EH (cell line): ENCODE results near the gene TNFRSF13B.
A peak's percentile ranks its signal among the peaks of the same experiment; 100 is the strongest.
"Not testable (repeated sequence)": the region's sequence is repeated elsewhere in the genome, so short reads cannot be mapped to it uniquely, and the experiment has no call there.

Experiments
- DNase-seq: peaks from one replicate; pipeline ENCODE4 v3.0.0-alpha.2; 2015; ENCODE audit warnings: low read depth

The TNFRSF13B gene

DNA sequence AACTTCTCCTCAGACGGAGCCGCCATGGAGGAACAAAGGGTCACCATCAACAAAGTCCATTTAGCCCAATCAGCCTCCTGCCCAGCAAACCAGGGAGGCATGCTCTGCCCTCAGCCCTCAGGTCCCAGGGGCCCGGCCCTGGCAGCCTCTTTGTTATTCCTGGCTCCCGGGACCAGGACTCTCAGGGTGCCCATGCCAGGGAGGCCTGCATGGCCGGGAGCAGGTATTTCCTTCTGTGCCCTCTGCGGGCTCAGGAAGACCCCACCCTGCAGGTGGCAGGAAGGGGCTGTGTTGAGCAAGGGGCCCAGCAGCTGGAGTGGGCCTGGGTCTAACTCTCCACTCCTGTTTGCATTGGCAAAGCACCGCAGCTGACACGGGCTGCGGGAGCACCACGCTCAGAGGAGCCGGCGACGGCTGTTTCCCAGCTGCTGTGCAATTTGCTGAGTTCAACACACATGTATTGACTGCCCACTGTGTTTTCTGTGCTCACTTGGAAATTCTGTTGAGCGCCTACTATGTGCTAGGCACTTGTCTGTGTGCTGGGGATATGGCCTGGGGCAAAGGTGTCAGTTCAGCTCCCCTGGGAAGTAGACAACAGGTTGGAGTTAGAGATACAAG is 33.2 kb upstream of the TNFRSF13B start:
- DNase-seq, result not testable (repeated sequence)

DNA sequence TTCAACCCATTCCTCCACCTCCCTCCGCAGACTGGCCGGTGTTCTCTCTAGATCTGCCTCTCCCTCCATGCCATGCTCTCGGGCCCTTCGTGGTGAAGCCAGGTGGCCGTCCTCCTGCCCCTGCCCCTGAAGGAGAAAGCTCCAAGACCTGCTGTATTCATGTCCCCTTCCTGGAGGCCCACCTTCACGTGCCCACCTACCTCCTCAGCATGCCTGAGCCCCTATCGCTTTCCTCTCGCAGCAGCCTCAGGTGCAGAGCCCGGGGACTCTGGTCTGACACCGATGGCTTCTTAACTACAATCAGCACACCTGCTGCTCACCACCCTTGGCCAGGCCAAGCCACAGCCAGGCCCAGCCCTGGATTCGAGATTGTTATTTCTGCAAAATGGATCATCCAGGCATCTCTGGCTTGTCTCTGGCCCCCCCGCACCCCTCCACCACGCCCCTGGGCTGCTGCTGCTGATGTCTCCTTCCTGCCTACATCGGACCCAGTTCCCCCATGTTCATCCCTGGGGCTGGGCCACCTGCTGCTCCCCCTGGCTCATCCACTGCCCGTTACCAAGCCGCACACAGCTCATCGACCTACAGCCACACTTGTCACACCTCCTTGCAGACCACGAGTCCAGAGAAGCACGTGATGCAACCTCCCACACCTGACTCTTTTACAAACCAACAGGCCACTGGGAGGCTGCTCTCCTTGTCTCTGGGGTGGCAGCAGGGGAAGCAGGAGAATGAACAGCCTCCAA is 32.5 kb upstream of the TNFRSF13B start:
- DNase-seq, result no peak

DNA sequence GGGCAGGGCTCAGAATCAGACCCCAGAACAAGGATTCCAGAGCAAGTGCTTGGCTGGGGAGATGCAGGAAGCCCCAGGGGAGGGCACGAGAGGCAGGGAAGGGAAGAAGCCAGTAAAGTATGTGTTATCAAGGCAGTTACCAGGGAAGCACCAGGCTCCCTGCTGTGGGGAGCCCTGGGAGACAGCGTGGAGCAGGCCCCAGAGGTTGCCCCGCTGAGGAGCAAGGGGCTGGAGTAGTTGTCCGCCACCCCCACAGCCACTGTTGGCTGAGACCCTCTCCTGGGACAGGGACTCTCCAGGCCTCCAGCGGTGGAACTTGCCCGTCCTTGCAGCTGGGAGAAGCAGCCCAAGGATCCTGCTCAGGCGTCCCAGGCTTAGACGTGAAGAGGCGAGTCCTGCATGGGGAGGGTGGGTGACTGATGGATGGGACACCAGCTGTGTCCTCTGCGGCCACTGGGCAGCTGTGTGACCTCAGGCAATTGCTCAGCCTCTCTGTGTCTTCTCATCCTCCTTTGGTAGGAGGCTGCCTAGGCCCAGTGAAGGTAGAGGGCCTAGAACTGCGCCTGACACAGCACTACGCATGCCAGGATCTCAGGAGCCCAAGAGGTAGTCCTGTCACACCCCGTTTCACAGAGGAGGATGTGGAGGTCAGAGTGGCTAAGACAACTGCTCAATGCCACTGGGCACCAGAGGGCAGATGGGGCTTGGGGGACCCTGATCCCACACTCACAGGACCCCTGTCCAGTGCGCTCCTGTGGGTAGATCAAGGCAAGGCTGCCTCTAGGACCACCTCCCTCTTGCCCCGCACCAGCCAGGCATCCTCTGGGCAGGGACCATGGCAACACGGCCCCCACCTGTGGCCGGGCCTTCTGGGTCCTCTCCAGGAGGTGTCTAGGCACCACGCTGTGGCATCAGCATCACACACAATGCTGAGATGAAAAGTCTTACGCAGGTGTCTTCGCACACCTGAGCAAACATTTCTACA is 31.1 kb upstream of the TNFRSF13B start:
- peak; percentile 19 for DNase-seq

DNA sequence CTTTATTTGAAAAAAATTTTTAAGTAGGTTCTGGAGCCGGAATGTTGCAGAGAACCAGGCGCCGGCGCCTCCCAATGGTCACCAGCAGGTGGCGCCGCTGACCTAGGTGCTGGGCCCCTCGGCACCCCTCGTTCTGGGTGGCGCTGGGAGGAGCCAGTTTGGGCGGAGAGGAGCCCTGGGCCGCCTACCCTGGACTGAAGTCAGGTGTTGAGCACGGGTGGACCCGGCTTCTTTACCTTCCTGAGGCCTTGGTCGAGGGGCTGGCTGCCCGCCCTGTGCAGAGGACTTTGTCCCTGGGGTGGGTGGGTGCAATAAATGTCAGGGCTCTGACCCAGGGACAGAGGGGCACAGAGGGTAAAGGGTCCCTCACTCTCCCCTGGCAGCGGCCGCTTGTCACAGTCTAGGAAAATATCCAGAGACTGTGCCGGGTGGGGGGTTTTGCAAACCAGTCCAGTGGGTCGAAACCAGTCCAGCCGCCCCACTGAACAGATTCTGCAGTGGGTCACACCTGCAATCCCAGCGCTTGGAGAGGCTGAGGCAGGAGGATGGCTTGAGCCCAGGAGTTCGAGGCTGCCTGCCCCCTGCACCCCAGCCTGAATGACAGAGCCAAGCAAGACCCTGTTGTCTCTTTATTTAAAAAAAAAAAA is 30.1 kb upstream of the TNFRSF13B start:
- peak; percentile 66 for DNase-seq

- no peak for DNase-seq
These were observed 29.3 kb upstream of the TNFRSF13B start for GRCh38 chr17:17001076-17001777.

DNA sequence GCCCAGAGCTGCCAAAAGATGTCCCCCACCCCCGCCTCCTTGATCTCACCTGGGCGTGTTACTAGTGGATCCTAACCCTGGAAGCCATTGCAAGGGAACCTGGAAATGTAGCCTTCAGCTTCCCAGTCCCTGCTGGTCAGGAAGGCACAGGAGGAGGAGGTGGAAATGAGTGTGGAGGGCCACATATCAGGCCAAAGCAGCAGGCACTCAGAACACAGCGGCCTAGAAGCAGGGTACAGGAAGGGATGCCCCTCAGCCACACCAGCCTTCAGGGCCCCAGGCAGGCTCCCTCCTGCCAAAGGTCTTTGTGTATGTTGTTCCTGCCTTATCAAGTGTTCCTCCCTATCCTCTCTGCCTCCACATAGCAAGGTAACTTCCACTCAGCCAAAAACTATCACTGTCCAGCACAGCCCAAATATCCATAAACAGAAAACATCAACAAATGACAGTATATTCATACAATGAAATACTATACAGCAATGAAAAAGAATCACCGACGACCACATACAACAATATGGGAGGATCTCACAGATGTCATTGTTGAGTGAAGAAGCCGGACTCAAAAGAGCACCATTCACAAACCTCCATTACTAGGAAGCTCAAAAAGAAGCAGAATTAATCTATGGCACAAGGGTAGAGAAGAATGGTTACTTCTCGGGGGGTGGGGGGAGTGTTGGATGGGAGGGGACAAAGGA is 28.2 kb upstream of the TNFRSF13B start:
- no peak for DNase-seq

DNA sequence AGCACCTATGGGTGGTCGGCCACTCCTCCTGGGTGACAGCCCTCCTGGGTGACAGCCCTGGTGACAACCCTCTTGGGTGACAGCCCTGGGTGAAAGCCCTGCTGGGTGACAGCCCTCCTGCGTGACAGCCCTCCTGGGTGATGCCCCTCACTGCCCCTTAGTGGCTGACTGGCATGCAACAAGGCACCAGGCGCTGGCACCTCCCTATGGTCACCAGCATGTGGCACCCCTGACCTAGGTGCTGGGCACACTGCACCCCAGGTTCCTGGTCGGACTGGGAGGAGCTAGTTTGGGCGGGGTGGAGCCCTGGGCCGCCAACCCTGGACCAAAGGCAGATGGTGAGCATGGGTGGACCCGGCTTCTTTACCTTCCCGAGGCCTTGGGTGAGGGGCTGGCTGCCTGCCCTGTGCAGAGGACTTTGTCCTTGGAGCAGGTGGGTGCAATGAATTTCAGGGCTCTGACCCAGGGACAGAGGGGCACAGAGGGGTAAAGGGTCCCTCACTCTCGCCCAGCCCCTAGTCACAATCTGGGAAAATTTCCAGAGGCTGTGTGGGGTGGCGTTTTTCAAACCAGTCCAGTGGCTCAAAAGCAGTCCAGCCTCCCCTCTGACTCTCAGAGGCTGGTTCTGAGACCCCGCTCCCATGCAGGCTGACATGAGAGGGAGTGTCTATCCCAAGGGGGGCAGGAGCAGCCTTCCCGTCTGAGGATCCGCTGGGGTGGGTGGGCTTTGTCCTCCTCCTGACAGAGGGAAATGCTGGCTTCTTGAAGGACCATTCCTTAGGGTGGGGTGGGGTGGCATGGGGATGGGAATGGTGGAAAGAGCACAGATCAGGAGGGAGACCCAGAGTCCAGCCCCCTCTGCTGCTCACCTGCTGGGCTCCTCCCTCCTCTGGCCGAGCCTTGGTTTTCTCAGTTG is 25.9 kb upstream of the TNFRSF13B start:
- no peak for DNase-seq

DNA sequence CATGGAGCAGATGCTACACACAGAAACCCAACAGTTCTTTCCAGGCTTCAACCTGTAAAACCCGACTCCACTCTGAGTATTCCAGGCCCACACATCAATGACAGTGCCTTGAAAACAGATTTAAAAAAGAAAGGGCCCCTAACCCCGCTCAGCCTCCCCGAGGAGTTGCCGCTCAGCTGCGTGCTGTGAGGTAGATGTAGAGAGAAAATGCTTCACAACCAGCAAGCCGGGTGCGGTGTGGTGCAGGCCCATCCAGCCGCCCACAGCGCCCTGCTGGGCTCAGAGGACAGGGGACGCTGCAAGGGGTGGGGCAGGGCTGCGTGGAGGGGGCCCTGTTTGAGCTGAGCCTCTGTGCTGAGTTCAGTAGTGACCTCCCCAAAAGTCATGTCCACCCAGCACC is 24.8 kb upstream of the TNFRSF13B start:
- DNase-seq, result not testable (repeated sequence)

- DNase-seq, result no peak
These were observed 24.0 kb upstream of the TNFRSF13B start for GRCh38 chr17:16995930-16996329.

DNA sequence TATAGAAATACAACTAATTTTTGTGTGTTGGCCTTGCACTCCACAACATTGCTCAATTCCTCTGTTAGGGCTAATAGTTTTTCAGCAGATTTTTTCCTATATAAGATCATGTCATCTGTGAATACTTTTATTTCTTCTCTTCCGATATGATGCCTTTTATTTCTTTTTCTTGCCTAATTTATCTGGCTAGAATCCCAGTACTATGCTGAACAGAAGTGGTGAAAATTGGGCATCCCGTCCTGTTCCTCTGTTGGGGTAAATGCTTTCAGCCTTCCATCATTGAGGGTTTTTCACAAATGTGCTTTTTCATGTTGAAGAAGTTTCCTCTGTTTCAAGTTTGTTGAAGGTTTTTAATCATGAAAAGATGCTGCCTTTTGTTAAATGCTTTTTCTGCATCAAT is 22.7 kb upstream of the TNFRSF13B start:
- no peak for DNase-seq

DNA sequence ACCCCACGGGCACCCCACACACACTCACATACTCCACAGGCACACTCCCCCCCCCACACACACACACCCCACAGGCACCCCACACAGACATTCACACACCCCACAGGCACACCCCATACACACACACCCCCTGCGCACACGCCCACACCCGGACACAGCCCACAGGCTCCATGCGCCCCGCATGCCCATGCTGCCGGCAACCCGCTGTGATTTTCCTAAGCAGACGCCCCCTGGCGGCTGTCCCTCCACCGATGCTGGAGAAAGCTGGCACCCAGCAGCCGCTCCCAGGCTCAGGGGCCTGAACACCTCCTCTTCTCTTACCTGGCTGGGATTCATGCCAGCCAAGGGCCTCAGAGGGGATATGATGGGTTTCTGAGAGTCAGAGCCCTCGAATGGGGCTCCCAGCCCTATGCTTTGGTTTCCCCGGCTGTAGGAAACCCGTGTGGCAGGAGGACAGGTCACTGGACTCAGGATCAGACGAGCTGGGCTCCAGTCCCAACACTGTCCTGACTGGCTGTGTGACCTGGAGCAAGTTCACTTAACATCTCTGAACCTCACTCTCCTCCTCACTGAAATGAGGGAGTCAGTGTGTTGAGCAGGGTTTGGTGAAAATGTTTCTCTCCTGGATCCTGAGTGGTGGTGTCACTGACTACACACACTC is 19.6 kb upstream of the TNFRSF13B start:
- peak; percentile 76 for DNase-seq

- DNase-seq, result peak; percentile 92
These were observed 18.3 kb upstream of the TNFRSF13B start for GRCh38 chr17:16989953-16990860.

GRCh38 chr17:16989230-16989952 is 17.5 kb upstream of the TNFRSF13B start:
- DNase-seq, result no peak

- no peak for DNase-seq
These were observed 16.9 kb upstream of the TNFRSF13B start for GRCh38 chr17:16988749-16989229.

DNA sequence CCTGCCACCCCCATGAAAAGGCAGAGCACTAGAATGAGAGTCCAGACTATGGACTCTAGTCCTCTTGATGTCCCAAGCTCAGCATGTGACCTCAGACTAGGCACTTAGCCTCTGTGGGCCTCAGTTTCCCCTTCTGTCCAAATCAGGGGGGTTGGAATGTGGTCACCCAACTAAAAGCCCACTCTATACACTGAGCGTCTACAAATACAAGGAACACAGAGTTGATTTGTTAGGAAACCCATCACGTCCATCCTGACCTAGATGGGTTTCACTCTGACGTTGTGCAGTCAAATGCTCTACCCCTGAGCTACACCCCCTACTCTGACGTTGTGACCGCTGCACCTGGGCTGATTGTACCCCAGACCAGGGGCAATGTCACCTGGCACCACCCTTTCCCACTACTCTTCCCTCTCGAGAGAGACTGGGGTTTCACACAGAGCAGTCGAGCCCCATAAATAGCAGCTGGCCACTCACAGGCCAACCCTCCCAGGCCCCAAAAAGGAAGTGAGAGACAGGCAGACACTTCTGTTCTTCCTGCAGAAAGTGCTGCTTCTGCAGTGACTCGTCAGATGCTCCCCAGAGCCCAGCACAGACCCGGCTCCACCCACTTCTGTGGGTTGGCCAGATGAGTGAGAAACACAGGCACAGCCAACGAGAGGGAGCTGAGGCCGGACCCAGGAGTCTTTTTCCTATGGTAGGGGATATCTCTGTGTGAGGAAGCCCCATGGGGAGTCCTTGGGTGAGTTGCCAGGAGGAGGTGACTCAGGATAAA is 16.1 kb upstream of the TNFRSF13B start:
- peak; percentile 92 for DNase-seq

- no peak for DNase-seq
These were observed 15.3 kb upstream of the TNFRSF13B start for GRCh38 chr17:16987066-16987829.
